ENCODE results near the gene ACLY.
A peak's percentile ranks its signal among the peaks of the same experiment; 100 is the strongest.
"Not testable (repeated sequence)": the region's sequence is repeated elsewhere in the genome, so short reads cannot be mapped to it uniquely, and the experiment has no call there.

The ACLY gene

DNA sequence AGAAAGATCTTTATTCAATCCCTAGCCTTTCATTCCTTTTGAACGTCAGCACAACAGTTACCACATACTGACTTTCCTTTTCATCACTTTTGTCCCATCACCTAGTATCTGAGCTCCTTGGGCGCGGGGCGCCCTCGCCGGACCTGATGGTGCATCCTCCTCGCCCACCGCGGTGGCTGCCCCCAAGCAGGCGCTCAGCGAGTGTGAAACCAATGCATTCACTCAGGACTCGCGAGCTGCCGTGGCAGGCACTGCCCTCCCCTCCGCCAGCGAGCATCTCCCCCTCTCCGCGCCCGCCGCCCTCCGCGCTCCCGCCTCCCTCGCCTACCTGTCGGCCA lies 54.3 kb downstream of the ACLY start:
- Histone ChIP-seq H3K9me3 (ENCODE audit: control insufficient read depth, insufficient read depth, low read length) (no peaks in the 10 kb centered on the region), H3K36me3 (ENCODE audit: insufficient read depth, low read length) (peaks cover 13% of the 10 kb centered on the region), H3K4me1 (ENCODE audit: insufficient read depth, low read length) (peaks cover 30% of the 10 kb centered on the region)

DNA sequence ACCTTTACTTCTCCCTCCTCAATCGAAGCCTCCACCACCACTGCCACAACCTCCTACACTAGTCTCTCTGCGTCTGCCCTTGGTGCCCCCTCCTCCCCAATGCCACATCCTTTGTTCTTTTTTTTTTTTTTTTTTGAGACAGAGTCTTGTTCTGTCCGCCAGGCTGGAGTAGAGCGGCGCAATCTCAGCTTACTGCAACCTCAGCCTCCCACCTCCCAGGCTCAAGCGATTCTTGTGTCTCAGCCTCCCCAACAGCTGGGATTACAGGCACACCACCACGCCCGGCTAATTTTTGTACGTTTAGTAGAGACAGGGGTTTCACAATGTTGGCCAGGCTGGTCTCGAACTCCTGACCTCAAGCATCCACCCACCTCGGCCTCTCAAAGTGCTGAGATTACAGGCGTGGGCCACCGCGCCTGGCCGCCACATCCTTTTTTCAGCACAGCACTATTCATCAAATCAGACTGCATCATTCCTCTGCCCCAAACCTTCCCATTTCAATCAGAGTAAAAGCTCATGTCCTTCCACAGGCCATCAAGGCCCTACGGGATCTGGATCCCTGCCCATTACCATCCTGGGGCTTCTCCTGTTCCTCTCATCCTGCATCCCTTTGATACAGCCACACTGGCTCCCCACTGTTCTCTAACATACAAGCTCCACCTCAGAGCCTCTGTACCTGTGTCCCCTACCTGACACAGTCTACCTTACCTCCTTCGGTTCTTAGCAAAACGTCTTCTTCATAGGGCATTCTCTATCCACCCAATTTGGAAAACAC lies 55.5 kb downstream of the ACLY start:
- Histone ChIP-seq H3K4me1 (ENCODE audit: insufficient read depth, low read length) (peaks cover 30% of the 10 kb centered on the region), H3K9ac (ENCODE audit: low read depth, low read length) (peak overlapping the region; percentile 98; the same call in 1 of the 2 replicates), H3K9me3 (ENCODE audit: control insufficient read depth, insufficient read depth, low read length) (no peaks in the 10 kb centered on the region), H3K36me3 (ENCODE audit: insufficient read depth, low read length) (peaks cover 8% of the 10 kb centered on the region)

More for the DNA sequence above, 54.3 kb downstream of the ACLY start:
- peak overlapping the region; percentile 98 for H3K9ac ChIP-seq (ENCODE audit: low read depth, low read length)

DNA sequence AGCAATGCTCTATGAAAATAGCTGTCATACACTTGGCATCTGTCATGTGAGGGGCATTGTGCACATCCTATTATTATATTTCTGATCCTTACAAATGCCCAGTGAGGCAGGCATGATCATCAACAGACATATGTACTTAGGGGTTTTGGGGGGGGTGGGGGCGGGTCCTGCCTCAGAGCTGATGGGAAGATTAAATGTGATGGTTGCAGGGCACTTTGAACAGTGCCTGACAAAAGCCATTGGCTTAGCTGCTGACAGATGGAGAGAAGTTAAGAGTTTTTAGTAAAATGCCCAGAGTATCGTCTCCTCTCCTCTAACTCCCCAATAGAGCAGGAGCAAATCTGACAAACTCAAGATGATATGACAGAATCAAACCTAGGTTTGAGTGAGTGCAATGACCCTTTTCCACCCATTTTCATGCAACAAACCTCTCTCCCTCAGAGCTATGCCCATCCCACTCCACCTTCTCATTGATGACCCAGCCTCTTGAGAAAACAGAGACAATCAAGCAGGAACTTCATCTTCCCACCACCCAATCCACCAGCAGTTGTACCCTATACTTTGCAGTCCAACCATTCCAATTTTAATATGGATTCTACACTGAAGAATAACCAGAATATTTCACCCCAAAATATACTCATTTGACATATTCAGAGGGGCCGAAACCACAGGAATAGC lies 58.4 kb downstream of the ACLY start:
- Histone ChIP-seq H3K9me3 (ENCODE audit: control insufficient read depth, insufficient read depth, low read length) (no peaks in the 10 kb centered on the region), H3K9ac (ENCODE audit: low read depth, low read length) (no peak overlapping the region), H3K4me1 (ENCODE audit: insufficient read depth, low read length) (peaks cover 30% of the 10 kb centered on the region), H3K36me3 (ENCODE audit: insufficient read depth, low read length) (no peaks in the 10 kb centered on the region)

DNA sequence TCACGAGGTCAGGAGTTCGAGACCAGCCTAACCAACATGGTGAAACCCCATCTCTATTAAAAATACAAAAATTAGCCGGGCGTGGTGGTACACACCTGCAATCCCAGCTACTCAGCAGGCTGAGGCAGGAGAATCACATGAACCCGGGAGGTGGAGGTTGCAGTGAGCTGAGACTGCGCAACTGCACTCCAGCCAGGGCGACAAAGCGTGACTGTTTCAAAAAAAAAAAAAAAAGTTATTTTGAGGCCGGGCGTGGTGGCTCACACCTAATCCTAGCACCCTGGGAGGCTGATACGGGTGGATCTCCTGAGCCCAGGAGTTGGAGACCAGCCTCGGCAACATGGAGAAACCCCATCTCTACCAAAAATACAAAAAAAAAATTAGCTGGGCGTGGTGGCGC lies 67.4 kb downstream of the ACLY start:
- not testable (repeated sequence) for H3K36me3 ChIP-seq (ENCODE audit: insufficient read depth, low read length); H3K4me1 ChIP-seq (ENCODE audit: insufficient read depth, low read length); H3K9ac ChIP-seq (ENCODE audit: low read depth, low read length)

DNA sequence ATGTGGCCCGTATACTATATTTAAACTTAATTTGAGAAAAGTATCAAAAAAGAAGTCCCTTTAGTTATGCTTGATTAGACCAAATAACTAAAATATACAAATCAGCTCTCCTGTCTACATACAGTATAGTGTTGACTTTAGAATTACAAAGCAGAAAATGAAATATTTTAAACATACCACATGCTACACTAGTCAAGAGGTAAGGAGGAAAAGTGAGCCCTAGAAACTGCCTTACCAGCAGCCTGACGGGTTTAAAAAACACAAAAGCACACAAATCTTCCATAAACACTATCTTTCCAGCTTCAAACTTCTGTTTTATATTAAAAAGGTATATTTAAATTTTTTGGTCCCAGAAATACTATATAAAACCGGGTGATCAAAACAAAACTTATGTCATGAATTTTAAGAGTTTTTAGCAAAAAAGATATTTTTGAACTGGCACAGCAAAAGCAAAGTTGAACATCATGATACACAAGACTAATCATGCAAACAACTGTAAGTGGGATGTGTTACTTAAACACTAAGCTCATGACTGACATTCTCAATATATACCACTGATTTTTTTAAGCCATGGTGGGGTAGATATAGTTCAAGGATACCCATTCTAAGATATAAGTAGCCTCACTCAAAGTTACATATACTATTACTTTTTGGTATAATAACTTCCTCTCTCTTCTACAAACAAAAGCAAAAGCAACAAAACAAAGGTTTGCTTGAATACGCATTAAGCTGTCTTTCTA lies 69.3 kb downstream of the ACLY start:
- H3K9me3 ChIP-seq (ENCODE audit: control insufficient read depth, insufficient read depth, low read length): no peaks in the 10 kb centered on the region
- no peak overlapping the region for H3K9ac ChIP-seq (ENCODE audit: low read depth, low read length)
- H3K36me3 ChIP-seq (ENCODE audit: insufficient read depth, low read length): no peaks in the 10 kb centered on the region; the same call in 1 of the 2 replicates
- H3K4me1 ChIP-seq (ENCODE audit: insufficient read depth, low read length): no peaks in the 10 kb centered on the region

More for the DNA sequence above, 67.4 kb downstream of the ACLY start:
- H3K9me3 ChIP-seq (ENCODE audit: control insufficient read depth, insufficient read depth, low read length): not testable (repeated sequence)

DNA sequence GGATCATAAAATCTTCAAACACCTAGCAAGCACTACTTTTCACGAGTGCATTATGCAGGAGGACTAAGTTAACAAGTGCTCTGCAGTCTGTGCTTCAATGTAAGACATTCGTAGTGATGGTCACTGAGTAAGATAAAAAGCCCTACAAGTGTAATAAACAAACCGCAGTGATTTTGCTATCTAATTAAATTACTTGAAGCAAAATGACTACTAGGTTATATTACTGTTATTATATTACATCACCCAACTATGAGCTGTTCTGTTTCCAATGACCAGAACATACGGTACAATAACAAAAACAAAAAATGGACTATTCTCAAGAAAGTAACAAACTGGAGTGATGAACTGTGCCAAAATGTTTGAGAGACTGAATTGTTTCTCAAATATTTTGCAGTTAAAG lies 70.0 kb downstream of the ACLY start:
- Histone ChIP-seq H3K36me3 (ENCODE audit: insufficient read depth, low read length) (no peaks in the 10 kb centered on the region; the same call in 1 of the 2 replicates), H3K9me3 (ENCODE audit: control insufficient read depth, insufficient read depth, low read length) (no peaks in the 10 kb centered on the region), H3K9ac (ENCODE audit: low read depth, low read length) (no peak overlapping the region), H3K4me1 (ENCODE audit: insufficient read depth, low read length) (no peaks in the 10 kb centered on the region)

DNA sequence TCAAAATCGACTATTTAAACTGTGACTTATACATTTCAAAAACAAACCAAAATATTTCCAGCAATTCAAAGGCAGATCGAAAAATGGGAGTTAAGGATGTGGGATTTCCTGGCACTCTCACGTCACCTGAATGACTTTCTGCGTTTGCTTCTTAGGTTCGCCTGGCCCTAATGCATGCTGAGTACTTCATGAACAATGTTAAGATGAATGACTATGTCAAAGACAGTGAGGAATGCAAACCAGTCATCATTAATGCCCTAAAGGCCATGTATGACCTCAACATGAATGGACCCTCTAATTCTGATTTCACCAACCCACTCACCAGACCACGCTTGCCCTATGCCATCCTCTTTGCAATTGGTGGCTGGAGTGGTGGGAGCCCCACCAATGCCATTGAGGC lies 73.8 kb downstream of the ACLY start:
- Histone ChIP-seq H3K36me3 (ENCODE audit: insufficient read depth, low read length) (no peaks in the 10 kb centered on the region), H3K9ac (ENCODE audit: low read depth, low read length) (no peak overlapping the region), H3K4me1 (ENCODE audit: insufficient read depth, low read length) (no peaks in the 10 kb centered on the region), H3K9me3 (ENCODE audit: control insufficient read depth, insufficient read depth, low read length) (no peaks in the 10 kb centered on the region)

DNA sequence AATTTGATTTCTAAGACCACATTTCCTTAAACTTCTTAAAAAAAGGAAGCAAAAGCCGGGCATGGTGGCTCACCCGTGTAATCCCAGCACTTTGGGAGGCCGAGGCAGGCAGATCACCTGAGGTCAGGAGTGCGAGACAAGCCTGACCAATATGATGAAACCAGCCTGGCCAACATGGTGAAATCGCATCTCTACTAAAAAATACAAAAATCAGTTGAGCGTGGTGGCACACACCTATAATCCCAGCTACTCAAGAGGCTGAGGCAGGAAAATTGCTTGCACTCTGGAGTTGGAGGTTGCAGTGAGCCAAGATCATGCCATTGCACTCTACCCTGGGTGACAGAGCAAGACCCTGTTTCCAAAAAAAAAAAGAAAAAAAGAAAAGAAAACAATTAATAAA lies 78.0 kb downstream of the ACLY start:
- H3K9me3 ChIP-seq (ENCODE audit: control insufficient read depth, insufficient read depth, low read length): not testable (repeated sequence)

DNA sequence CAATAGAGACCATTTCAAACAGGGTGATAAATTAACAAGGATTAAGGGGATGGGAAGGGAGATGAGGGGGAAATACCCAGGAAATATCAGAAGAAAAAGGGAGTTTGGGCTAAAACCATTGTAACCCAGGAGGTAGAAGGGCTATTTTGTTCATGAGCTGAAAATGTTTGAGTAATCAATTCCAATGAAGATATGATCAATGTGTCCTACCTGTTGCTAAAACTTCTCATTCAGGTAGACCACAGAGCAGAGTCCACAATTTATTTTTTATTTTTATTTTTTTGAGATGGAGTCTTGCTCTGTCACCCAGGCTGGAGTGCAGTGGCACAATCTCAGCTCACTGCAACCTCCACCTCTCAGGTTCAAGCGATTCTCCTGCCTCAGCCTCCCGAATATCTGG lies 79.3 kb downstream of the ACLY start:
- not testable (repeated sequence) for H3K4me1 ChIP-seq (ENCODE audit: insufficient read depth, low read length); H3K9ac ChIP-seq (ENCODE audit: low read depth, low read length); H3K36me3 ChIP-seq (ENCODE audit: insufficient read depth, low read length); H3K9me3 ChIP-seq (ENCODE audit: control insufficient read depth, insufficient read depth, low read length)

More for the DNA sequence above, 78.0 kb downstream of the ACLY start:
- H3K36me3 ChIP-seq (ENCODE audit: insufficient read depth, low read length); H3K9ac ChIP-seq (ENCODE audit: low read depth, low read length); H3K4me1 ChIP-seq (ENCODE audit: insufficient read depth, low read length): not testable (repeated sequence)

DNA sequence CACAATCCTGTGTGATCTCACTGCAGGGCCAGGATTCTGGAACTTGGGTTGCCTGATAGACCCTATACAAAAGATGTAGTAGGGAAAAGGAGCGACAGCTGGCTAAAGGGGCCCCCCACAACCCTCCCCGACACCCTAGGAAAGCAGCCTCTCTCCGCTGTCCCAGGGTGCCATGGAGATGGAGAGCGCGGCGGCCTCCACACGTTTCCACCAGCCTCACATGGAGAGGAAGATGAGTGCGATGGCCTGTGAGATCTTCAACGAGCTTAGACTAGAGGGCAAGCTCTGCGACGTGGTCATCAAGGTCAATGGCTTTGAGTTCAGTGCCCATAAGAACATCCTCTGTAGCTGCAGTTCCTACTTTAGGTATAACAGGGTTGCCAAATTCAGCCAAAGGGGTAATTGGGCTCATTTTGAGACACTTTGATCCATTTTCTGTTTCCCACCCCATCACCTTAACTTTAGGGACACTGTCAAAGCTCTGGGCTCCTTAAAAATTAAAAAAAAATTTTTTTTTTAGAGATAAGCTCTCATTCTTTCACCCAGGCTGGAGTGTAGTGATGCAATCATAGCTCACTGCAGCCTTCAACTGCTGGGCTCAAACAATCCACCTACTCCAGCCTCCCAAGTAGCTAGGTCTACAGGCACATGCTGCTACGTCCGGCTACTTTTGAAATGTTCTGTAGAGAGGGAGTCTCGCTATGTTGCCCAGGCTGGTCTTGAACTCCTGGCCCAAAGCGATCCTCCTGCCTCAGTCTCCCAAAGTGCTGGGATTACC lies 80.8 kb downstream of the ACLY start, which contains the start of gene KLHL10:
TSS of gene KLHL10 (plus strand) at position 65 of the 778 bp plus-strand sequence. CDS start at position 173, 108 bp downstream.
- peaks cover 2% of the 10 kb centered on the region; the same call in 1 of the 2 replicates for H3K36me3 ChIP-seq (ENCODE audit: insufficient read depth, low read length)
- H3K9ac ChIP-seq (ENCODE audit: low read depth, low read length): peak within 1 kb of the TSS; percentile 68; the same call in 1 of the 2 replicates
- no peaks in the 10 kb centered on the region for H3K9me3 ChIP-seq (ENCODE audit: control insufficient read depth, insufficient read depth, low read length)
- H3K4me1 ChIP-seq (ENCODE audit: insufficient read depth, low read length): no peaks in the 10 kb centered on the region

DNA sequence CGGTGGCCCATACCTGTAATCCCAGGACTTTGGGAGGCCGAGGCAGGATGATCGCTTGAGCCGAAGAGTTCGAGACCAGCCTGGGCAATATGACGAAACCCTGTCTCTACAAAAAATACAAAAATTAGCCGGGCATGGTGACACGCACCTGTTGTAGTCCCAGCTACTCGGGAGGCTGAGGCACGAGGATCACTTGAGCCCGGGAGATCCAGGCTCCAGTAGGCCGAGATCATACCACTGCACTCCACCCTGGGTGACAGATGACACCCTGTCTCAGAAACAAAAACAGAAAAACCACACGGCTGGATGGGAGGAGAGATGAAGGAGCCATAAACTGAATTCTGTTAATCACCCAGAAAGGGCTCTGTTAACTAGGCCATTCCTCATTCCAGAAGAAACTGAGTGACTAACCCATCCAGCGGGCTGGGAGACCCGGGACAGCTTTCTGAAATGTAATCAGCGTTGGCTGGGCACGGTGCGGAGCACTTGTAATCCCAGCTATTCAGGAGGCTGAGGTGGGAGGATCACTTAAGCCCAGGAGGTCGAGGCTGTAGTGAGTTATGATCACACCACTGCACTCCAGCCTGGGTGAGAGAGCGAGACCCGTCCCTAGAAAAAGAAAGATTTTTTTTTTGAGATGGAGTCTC lies 82.1 kb downstream of the ACLY start:
- H3K36me3 ChIP-seq (ENCODE audit: insufficient read depth, low read length): peaks cover 6% of the 10 kb centered on the region; the same call in 1 of the 2 replicates
- no peaks in the 10 kb centered on the region for H3K9me3 ChIP-seq (ENCODE audit: control insufficient read depth, insufficient read depth, low read length)
- H3K9ac ChIP-seq (ENCODE audit: low read depth, low read length): peak overlapping the region; percentile 68; the same call in 1 of the 2 replicates
- H3K4me1 ChIP-seq (ENCODE audit: insufficient read depth, low read length): no peaks in the 10 kb centered on the region

DNA sequence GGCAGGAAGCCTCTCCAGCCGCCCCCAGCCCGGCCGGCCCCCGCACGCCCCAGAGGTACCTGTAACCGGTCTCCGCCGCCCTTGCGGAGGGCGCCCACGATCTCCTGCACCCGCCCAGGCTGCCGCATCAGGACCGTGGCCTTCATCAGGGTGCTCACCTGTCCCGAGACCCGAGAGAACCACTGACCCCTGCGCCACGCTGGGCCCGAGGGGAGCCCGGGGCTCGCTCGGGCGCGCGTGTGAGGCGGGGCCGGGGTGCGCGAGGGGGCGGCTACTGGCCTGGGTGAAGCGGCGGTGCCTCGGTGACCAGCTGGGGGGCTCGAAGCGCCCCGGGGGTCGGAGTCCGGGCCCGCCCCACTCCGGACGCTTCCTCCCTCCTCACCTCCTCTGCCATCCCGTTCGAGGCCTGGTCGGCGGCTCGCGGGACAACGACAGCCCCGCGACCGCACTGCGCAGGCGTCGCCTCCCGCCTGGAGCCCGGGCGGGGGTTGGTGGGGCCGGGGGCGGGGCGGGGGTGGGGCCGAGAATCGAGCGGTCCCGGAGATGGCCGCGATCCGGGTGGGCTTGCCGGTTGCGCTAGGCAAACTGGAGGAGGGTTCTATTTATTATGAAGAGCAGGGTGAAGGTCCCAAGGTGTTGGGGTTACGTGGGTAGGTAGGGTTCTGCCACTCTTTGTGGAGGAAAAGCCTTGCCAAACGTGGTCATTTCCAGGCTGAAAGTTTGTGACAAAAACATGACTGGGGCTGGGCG lies 82.8 kb downstream of the ACLY start, which contains the start of gene NT5C3B:
TSS of gene NT5C3B (minus strand) at position 433 of the 750 bp plus-strand sequence. CDS start at position 394, 39 bp downstream.
- H3K9ac ChIP-seq (ENCODE audit: low read depth, low read length): peak within 1 kb of the TSS; percentile 68
- H3K36me3 ChIP-seq (ENCODE audit: insufficient read depth, low read length): peaks cover 6% of the 10 kb centered on the region; the same call in 1 of the 2 replicates
- no peaks in the 10 kb centered on the region for H3K9me3 ChIP-seq (ENCODE audit: control insufficient read depth, insufficient read depth, low read length)
- H3K4me1 ChIP-seq (ENCODE audit: insufficient read depth, low read length): no peaks in the 10 kb centered on the region

Measured in ES-I3 (cell line).